NK-92 treated with Interleukin-12 subunit alpha and Interleukin-12 subunit beta, amount 100 ng/mL, for 24 hours (cell line): ENCODE measurements around the gene RGS3.
"Not testable (repeated sequence)": the region's sequence is repeated elsewhere in the genome, so short reads cannot be mapped to it uniquely, and the experiment has no call there.

Experiments
- DNase-seq: peaks from one replicate; lab custom pipeline; 2025; lab: John Stamatoyannopoulos, UW

RGS3 gene

DNA sequence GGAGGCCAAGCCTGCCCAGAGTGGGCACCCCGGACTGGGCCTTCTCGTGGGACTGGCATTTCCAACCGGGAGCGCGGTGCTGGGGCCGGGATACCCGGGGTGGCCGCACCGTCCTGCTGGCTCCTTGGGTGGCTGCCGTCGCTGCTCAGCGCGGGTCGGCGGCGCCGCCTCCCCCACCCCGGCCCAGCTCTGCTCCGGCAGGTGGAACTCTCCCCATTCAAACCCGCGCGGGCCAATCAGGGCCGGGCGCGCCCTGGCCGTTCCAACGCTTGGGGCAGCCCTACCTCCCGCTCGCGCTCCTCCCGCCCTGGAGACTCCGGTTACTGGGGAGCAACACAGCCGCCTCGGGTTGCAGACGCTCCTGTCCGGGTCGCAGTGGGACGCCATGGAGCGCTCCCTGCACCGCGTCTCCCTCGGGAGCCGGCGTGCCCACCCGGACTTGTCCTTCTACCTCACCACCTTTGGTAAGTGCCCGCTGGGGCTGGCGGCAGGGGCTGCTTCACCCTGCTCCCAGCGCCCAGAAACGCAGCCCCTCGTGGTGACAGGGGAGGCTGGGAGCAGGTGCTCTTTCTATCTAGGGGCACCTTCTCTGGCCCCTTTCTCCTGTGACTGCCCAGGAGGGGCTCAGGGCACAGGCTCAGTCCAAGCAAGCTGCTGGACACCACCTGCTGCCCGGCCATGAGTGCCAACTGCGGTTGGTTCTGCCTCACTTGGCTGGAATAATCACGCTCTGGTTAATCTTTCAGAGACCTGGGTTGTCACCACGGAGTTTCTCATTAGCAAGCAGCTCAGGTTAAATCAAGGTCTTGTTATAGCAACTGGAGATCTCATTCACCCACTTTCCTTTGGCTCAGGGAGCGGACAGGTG is at the start of gene RGS3:
TSS of gene RGS3 (plus strand) at position 310 of the 868 bp plus-strand sequence. CDS start at position 386, 76 bp downstream.
- no peak for DNase-seq

DNA sequence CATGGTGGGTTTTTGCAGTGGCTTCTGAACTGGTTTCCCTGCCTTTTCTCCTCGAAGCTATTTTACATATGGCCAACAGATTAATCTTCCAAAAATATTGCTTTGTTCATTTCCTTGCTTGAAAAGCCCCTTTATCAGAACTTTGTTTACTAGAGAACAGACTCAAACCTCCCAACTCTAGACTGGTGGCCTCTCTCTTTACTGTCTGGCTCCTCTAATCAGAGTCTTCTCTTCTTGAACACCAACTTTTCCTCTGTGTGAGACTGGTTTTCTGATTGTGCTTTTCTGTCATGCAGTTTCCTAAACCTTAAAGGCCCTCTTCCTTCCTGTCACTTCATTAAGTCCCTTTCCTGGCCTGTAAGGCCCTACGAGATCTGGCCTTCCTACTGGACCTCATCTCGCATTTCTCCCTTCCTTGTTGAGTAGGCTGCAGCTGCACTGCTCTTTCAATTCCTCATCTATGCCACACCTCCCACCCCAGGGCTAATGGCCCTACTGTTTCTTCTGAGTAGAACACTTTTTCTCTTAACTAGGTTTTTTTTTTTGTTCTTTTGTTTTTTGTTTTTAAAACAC is 47.3 kb upstream of the RGS3 start:
- no peak for DNase-seq

GRCh38 chr9:113417370-113417769 is 46.2 kb upstream of the RGS3 start:
- DNase-seq = no peak

- DNase-seq = no peak
Measured at GRCh38 chr9:113421726-113422125, 41.8 kb upstream of the RGS3 start.

GRCh38 chr9:113425072-113425471 is 38.5 kb upstream of the RGS3 start:
- no peak for DNase-seq

GRCh38 chr9:113426701-113427100 is 36.8 kb upstream of the RGS3 start:
- no peak for DNase-seq

GRCh38 chr9:113427629-113428028 is 35.9 kb upstream of the RGS3 start:
- DNase-seq = no peak

GRCh38 chr9:113428062-113428615 is 35.4 kb upstream of the RGS3 start:
- no peak for DNase-seq

- DNase-seq = no peak
Measured at GRCh38 chr9:113431191-113431590, 32.3 kb upstream of the RGS3 start.

DNA sequence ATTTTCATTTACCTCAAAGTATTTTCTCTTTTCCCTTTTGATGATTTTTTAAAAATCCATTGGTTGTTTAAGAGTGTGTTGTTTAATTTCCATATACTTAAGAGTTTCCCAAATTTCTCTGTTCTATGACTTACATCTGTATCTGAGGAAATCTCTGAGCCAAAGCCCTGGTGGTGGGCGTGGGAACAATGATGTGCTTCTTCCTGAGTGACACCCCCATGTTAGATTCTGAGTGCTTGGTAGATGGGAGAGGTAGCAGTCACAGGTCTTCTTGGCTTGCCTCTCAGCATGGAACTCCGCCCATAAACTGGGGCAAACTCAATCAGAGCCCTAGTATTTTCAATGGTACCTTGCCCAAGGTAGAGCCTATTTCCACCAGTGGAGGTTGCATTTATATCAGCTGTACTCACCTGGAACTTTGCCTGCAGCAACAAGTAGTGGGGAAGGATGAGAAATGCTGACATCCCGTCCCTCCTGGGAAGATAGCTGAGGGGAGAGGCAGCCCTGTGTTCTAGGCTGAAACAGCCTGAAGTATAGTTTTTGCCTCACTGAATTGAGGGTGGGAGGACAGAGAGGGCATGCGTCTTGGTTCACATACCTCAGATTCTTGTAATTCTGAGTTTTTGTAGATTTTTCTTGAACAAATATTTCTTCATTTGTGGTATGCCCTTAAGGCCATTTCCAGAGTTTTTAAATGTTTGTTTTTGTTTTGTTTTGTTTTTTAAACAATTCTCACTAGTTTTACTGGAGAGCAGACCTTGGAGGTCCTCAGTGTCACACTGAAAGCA is 26.6 kb upstream of the RGS3 start:
- no peak for DNase-seq

- DNase-seq = not testable (repeated sequence)
Measured at GRCh38 chr9:113437716-113438115, 25.8 kb upstream of the RGS3 start.

GRCh38 chr9:113444736-113445135 is 18.8 kb upstream of the RGS3 start:
- DNase-seq = no peak

DNA sequence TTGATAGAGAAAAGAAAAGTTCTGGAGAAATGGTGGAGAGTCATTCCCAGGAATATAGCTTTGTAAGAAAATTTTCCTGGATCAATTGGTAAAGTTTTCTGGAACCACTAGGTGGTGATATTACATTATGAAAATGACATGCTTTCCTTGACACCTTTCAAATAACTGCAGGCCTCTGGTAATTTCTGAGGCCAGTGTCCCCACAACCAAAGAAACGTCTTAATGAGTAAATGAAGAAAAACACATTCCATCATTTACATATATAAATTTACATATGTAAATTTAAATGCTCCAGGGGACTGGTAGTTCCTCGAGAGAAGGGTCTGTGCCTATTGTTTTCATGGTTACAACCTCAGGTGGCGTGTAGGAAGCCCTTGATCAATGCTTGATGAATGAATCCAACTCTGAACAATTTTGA is 17.2 kb upstream of the RGS3 start:
- DNase-seq = no peak

GRCh38 chr9:113449376-113449775 is 14.2 kb upstream of the RGS3 start:
- no peak for DNase-seq

- DNase-seq = no peak
Measured at GRCh38 chr9:113452113-113452605, 11.4 kb upstream of the RGS3 start.

- DNase-seq = no peak
Measured at GRCh38 chr9:113454914-113455761, 8.4 kb upstream of the RGS3 start.

DNA sequence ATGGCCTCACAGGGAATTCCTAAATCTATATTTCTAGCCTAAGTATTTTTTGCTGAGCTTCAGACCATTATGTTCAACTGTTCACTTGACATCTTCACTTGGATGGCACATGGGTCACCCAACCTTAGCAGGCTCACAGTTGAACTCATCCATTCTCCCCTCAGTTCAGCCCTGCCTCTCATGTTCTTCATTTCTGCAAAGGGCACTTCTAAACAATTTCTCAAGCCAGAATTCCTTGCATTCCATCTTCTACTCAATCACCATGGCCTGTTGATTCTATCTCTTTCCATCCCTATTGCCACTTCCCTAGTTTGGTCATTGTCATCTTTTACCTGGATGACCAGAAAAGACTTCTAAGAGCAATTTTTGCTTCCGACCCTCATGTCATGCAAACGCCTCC is 7.3 kb upstream of the RGS3 start:
- no peak for DNase-seq

- no peak for DNase-seq
Measured at GRCh38 chr9:113461285-113461684, 2.2 kb upstream of the RGS3 start.

DNA sequence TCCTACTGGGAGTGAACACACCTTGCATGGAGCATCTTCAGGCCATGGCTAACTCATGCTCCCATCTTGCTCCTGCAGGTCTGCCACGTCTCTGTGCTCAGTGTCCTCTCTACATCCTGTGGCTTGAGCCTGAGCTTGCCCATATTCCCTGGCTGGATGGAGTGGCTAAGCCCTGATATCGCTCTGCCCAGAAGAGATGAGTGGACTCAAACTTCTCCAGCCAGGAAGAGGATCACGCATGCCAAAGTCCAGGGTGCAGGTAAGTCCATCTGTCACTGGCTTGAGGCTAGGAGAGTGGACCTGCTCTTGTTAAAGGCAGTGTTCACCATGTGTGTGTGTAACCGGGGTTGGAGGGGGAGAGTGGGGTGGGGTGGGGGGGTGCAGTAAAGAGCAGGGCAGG is 1.6 kb upstream of the RGS3 start:
- no peak for DNase-seq

DNA sequence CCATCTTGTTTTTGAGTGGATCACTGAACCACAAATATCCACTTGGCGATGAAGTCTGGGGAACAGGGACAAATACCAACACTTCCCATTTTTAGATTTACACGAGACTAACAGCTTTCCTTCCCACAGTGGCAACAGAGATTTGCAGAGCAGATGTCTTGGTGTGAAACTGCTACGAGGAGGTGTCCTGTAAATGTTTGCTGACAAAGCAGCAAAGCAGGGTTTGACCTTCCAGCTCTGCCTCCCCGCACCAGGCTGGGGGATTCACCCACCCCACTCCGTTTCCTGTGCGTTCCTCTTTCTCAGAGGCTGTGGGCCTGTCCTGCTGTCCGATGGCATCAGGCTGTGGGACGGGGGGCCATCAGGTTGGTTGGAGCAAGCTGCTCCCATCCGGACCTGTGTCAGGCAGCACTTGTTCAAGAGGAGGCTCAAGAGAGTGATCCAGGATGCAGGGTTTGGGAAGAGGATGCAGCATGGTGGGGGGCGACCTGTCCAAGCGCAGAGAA is 693 bp upstream of the RGS3 start:
- no peak for DNase-seq

DNA sequence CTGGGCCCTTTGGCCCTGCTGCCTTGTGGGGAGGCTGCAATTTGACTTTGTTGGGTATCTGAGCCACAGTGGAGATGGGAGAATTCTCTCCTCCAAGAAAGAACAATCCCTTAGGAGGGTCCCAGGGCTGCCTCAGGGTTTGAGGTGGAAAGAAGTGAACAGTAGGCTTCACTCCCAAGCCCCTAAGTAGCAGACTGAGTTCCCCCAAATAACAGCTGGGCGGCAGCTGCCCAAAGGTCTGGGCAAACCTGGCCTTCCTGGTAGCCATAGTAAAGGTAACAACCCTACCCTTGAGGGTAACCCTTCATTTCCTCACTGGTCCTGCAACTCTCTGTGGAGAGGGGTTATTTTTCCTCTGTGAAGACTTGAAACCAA is 746 bp downstream of the RGS3 start:
- DNase-seq = no peak
